DND-41 (cell line): Measurements from ENCODE around the gene PKD1L1.

Source experiments
- EZH2 ChIP-seq: IDR thresholded peaks from 3 replicates; pipeline ENCODE4 v1.6.1; 2012; ENCODE audit warnings: borderline replicate concordance, low read depth, mild to moderate bottlenecking, moderate library complexity, low read length, inconsistent platforms; ENCODE audit not compliant: severe bottlenecking
- TF ChIP-seq, protein P1 (sequence below): IDR thresholded peaks from 2 replicates; pipeline ENCODE4 v1.5.1; 2012; ENCODE audit warnings: borderline replicate concordance, low read length, moderate library complexity, mild to moderate bottlenecking; ENCODE audit not compliant: poor library complexity, severe bottlenecking; ENCODE audit errors: extremely low read depth

DNA sequence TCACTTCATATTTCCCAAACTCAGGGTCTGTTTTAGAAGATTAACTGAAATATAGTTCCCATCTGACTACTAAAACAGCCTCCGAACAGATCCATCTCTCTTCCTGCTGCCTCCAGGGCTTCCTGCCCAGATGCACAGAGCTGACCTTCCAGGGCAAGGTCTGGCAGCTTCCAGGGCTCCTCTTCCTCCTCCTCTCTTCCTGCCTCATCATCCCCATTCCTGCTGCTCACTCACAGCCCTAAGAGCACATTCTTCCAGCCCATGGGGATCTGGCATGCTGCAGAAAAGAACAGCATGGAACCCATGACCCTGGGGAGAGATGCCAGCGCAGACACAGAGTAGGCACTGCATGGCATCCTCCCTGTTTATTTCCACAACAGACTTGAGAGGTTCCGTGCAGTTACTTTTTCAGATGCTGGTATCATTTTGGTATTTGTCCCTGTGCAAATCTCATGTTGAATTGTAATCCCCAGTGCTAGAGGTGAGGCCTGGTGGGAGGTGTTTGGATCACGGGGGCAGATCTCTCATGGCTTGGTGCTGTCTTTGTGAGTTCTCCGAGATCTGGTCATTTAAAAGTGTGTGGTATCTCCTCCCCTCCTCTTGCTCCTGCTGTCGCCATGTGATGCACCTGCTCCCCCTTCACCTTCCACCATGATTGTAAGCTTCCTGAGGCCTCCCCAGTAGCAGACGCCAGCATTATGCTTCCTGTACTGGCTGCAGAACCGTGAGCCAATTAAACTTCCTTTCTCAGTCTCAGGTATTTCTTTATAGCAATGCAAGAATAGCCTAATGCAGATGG, 4.4 kb downstream of the PKD1L1 start:
- TF ChIP-seq, protein P1, sequence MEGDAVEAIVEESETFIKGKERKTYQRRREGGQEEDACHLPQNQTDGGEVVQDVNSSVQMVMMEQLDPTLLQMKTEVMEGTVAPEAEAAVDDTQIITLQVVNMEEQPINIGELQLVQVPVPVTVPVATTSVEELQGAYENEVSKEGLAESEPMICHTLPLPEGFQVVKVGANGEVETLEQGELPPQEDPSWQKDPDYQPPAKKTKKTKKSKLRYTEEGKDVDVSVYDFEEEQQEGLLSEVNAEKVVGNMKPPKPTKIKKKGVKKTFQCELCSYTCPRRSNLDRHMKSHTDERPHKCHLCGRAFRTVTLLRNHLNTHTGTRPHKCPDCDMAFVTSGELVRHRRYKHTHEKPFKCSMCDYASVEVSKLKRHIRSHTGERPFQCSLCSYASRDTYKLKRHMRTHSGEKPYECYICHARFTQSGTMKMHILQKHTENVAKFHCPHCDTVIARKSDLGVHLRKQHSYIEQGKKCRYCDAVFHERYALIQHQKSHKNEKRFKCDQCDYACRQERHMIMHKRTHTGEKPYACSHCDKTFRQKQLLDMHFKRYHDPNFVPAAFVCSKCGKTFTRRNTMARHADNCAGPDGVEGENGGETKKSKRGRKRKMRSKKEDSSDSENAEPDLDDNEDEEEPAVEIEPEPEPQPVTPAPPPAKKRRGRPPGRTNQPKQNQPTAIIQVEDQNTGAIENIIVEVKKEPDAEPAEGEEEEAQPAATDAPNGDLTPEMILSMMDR = no peak
- no peak for TF ChIP-seq EZH2
